Heart left ventricle (tissue), 13 donors: Measurements from ENCODE around the gene GFPT1.

Experiments used
- CTCF ChIP-seq, 12 donors: fragments of 200-600 bp; sonication (generic) in 4 of 12; IDR thresholded peaks; one replicate each; pipeline versions ENCODE4 v1.5.0 to v1.8.0; 2018 to 2022; ENCODE audit warnings: antibody characterized with exemption in 12 of 12, mild to moderate bottlenecking in 5 of 12
- POLR2A ChIP-seq, 2 donors: fragments of 450-650 bp; IDR thresholded peaks; one replicate each; pipeline ENCODE4 v1.6.1; 2017; ENCODE audit warnings: antibody characterized with exemption in 2 of 2, mild to moderate bottlenecking in 2 of 2, moderate library complexity in 2 of 2
- donor health status: ischemic (EF 13 %, LVEDD 7.1; RV severe dilation, severe dysfunction).
- donor health status: DM: no; HTN: yes; CAD: no.
- donor health status: DM: no; HTN: no; CAD: no.
- donor health status: ischemic (EF 25% LVEDD 6.9; RV normal size, moderate dysfunction).
- donor health status: ischemic (EF 25% LVEDD 5.7; RV mildly dilated, moderate dysfunction).
- donor health status: ischemic (EF 35%, LVEDD 5.7; RV mildly dilated, moderate dysfunction).
- donor health status: nonischemic (EF 11% LVEDD 7.7; RV severe dilation, severe dysfunction).
- donor health status: DM: yes; HTN: yes; CAD: no.
- donor health status: PGD.
- donor health status: ischemic (EF 29% LVEDD 5.4; RV normal size, mild dysfunction).
- donor health status: nonischemic (EF 23%, LVEDD 6.1; RV moderate dilation, normal function).

GRCh38 chr2:69308338-69308737 is 78.7 kb downstream of the GFPT1 start:
- TF ChIP-seq CTCF (IDR thresholded peaks at IDR 0.05) (no peak), POLR2A (IDR thresholded peaks at IDR 0.05) (no peak)
